PC-3 (cell line): Measurements from ENCODE around the gene NPRL2.

Source experiments
- CTCF ChIP-seq: fragments of 300-600 bp; sonication (generic); conservative IDR thresholded peaks from 2 replicates; pipeline ENCODE4 v1.5.1; 2017; ENCODE audit warnings: antibody characterized with exemption, low read depth, mild to moderate bottlenecking, low read length
- EZH2 ChIP-seq: fragments of 300-600 bp; sonication (generic); IDR thresholded peaks from one replicate; pipeline ENCODE4 v1.6.1; 2017; ENCODE audit warnings: antibody characterized with exemption, mild to moderate bottlenecking, low read length; ENCODE audit not compliant: unreplicated experiment
- EZH2phosphoT487 ChIP-seq: fragments of 300-600 bp; sonication (generic); IDR thresholded peaks from 2 replicates; pipeline ENCODE4 v1.6.1; 2018; ENCODE audit warnings: mild to moderate bottlenecking, antibody characterized with exemption, low read length, borderline replicate concordance

- no peak for TF ChIP-seq EZH2phosphoT487
- TF ChIP-seq CTCF = no peak
- no peak for TF ChIP-seq EZH2
Observed at GRCh38 chr3:50356553-50356952, 6.0 kb upstream of the NPRL2 start.
